WTC11 (cell line): ENCODE data around the gene RHOT1.

Source experiments
- CBFB ChIP-seq: sonication (generic); formaldehyde crosslinking; IDR thresholded peaks from 2 replicates; pipeline ENCODE4 v1.8.1; 2022; ENCODE audit warnings: mild to moderate bottlenecking, low read depth, missing genetic modification reagents
- TEAD1 ChIP-seq: sonication (generic); formaldehyde crosslinking; IDR thresholded peaks from 2 replicates; pipeline ENCODE4 v1.8.0; 2022; ENCODE audit warnings: mild to moderate bottlenecking, missing genetic modification reagents
- TF ChIP-seq, protein P1 (sequence below): sonication (generic); formaldehyde crosslinking; conservative IDR thresholded peaks from 2 replicates; pipeline ENCODE4 v1.8.1; 2022; ENCODE audit warnings: mild to moderate bottlenecking, missing genetic modification reagents
- TF ChIP-seq, protein P2 (sequence below): fragments of 200-600 bp; IDR thresholded peaks from 2 replicates; pipeline ENCODE4 v1.8.0; 2022; ENCODE audit warnings: antibody characterized with exemption
- TF ChIP-seq, protein P3 (sequence below): sonication (generic); formaldehyde crosslinking; IDR thresholded peaks from 2 replicates; pipeline ENCODE4 v1.8.0; 2022; ENCODE audit warnings: mild to moderate bottlenecking, missing genetic modification reagents
- TF ChIP-seq, protein P4 (sequence below): sonication (generic); formaldehyde crosslinking; IDR thresholded peaks from 2 replicates; pipeline ENCODE4 v1.8.0; 2022; ENCODE audit warnings: mild to moderate bottlenecking, missing genetic modification reagents
- TF ChIP-seq, protein P5 (sequence below): sonication (generic); formaldehyde crosslinking; IDR thresholded peaks from 2 replicates; pipeline ENCODE4 v1.8.1; 2022; ENCODE audit warnings: low read depth, mild to moderate bottlenecking, moderate library complexity, missing genetic modification reagents, borderline replicate concordance
- TF ChIP-seq, protein P6 (sequence below): sonication (generic); formaldehyde crosslinking; IDR thresholded peaks from 2 replicates; pipeline ENCODE4 v1.8.0; 2022; ENCODE audit warnings: mild to moderate bottlenecking, missing genetic modification reagents
- TF ChIP-seq, protein P7 (sequence below): sonication (generic); formaldehyde crosslinking; IDR thresholded peaks from 2 replicates; pipeline ENCODE4 v1.8.1; 2023; ENCODE audit warnings: mild to moderate bottlenecking, missing genetic modification reagents, moderate library complexity
- TF ChIP-seq, protein P8 (sequence below): sonication (generic); formaldehyde crosslinking; IDR thresholded peaks from 2 replicates; pipeline ENCODE4 v1.8.1; 2023; ENCODE audit warnings: mild to moderate bottlenecking, missing genetic modification reagents
- TF ChIP-seq, protein P9 (sequence below): sonication (generic); formaldehyde crosslinking; conservative IDR thresholded peaks from 2 replicates; pipeline ENCODE4 v1.8.1; 2023; ENCODE audit warnings: mild to moderate bottlenecking, low read depth, missing genetic modification reagents, moderate library complexity

DNA sequence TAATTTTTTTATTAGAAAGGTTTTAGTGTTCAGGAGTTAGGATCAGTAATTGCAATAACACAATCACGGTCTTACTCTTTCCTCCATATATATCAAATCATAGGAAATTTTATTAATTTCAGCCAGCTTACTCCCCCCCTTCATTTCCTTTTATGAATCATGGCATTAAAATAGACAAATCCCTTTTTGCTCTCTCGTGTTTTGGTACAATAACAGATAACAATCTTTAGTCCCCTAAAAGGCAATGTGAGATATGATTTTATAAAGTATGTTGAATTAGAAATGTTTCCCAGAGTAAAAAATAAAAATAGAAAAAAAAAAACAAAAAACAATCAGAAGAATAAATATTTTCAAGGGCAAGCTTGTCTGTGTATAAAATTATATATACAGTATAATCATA lies 42.6 kb upstream of the RHOT1 start:
- TF ChIP-seq, protein P1, sequence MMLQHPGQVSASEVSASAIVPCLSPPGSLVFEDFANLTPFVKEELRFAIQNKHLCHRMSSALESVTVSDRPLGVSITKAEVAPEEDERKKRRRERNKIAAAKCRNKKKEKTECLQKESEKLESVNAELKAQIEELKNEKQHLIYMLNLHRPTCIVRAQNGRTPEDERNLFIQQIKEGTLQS (CRISPR knock-in tag), result no peak
- TF ChIP-seq, protein P2, sequence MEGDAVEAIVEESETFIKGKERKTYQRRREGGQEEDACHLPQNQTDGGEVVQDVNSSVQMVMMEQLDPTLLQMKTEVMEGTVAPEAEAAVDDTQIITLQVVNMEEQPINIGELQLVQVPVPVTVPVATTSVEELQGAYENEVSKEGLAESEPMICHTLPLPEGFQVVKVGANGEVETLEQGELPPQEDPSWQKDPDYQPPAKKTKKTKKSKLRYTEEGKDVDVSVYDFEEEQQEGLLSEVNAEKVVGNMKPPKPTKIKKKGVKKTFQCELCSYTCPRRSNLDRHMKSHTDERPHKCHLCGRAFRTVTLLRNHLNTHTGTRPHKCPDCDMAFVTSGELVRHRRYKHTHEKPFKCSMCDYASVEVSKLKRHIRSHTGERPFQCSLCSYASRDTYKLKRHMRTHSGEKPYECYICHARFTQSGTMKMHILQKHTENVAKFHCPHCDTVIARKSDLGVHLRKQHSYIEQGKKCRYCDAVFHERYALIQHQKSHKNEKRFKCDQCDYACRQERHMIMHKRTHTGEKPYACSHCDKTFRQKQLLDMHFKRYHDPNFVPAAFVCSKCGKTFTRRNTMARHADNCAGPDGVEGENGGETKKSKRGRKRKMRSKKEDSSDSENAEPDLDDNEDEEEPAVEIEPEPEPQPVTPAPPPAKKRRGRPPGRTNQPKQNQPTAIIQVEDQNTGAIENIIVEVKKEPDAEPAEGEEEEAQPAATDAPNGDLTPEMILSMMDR, result no peak
- TF ChIP-seq, protein P3, sequence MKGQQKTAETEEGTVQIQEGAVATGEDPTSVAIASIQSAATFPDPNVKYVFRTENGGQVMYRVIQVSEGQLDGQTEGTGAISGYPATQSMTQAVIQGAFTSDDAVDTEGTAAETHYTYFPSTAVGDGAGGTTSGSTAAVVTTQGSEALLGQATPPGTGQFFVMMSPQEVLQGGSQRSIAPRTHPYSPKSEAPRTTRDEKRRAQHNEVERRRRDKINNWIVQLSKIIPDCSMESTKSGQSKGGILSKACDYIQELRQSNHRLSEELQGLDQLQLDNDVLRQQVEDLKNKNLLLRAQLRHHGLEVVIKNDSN (CRISPR knock-in tag), result no peak
- TF ChIP-seq TEAD1 (no peak), CBFB (CRISPR knock-in tag) (no peak)
- TF ChIP-seq, protein P4, sequence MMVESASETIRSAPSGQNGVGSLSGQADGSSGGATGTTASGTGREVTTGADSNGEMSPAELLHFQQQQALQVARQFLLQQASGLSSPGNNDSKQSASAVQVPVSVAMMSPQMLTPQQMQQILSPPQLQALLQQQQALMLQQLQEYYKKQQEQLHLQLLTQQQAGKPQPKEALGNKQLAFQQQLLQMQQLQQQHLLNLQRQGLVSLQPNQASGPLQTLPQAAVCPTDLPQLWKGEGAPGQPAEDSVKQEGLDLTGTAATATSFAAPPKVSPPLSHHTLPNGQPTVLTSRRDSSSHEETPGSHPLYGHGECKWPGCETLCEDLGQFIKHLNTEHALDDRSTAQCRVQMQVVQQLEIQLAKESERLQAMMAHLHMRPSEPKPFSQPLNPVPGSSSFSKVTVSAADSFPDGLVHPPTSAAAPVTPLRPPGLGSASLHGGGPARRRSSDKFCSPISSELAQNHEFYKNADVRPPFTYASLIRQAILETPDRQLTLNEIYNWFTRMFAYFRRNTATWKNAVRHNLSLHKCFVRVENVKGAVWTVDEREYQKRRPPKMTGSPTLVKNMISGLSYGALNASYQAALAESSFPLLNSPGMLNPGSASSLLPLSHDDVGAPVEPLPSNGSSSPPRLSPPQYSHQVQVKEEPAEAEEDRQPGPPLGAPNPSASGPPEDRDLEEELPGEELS (CRISPR knock-in tag), result no peak
- TF ChIP-seq, protein P5, sequence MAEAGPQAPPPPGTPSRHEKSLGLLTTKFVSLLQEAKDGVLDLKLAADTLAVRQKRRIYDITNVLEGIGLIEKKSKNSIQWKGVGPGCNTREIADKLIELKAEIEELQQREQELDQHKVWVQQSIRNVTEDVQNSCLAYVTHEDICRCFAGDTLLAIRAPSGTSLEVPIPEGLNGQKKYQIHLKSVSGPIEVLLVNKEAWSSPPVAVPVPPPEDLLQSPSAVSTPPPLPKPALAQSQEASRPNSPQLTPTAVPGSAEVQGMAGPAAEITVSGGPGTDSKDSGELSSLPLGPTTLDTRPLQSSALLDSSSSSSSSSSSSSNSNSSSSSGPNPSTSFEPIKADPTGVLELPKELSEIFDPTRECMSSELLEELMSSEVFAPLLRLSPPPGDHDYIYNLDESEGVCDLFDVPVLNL, result no peak
- TF ChIP-seq, protein P6, sequence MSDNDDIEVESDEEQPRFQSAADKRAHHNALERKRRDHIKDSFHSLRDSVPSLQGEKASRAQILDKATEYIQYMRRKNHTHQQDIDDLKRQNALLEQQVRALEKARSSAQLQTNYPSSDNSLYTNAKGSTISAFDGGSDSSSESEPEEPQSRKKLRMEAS (CRISPR knock-in tag), result no peak
- TF ChIP-seq, protein P7, sequence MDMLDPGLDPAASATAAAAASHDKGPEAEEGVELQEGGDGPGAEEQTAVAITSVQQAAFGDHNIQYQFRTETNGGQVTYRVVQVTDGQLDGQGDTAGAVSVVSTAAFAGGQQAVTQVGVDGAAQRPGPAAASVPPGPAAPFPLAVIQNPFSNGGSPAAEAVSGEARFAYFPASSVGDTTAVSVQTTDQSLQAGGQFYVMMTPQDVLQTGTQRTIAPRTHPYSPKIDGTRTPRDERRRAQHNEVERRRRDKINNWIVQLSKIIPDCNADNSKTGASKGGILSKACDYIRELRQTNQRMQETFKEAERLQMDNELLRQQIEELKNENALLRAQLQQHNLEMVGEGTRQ, result no peak
- TF ChIP-seq, protein P8, sequence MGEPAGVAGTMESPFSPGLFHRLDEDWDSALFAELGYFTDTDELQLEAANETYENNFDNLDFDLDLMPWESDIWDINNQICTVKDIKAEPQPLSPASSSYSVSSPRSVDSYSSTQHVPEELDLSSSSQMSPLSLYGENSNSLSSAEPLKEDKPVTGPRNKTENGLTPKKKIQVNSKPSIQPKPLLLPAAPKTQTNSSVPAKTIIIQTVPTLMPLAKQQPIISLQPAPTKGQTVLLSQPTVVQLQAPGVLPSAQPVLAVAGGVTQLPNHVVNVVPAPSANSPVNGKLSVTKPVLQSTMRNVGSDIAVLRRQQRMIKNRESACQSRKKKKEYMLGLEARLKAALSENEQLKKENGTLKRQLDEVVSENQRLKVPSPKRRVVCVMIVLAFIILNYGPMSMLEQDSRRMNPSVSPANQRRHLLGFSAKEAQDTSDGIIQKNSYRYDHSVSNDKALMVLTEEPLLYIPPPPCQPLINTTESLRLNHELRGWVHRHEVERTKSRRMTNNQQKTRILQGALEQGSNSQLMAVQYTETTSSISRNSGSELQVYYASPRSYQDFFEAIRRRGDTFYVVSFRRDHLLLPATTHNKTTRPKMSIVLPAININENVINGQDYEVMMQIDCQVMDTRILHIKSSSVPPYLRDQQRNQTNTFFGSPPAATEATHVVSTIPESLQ, result no peak
- TF ChIP-seq, protein P9, sequence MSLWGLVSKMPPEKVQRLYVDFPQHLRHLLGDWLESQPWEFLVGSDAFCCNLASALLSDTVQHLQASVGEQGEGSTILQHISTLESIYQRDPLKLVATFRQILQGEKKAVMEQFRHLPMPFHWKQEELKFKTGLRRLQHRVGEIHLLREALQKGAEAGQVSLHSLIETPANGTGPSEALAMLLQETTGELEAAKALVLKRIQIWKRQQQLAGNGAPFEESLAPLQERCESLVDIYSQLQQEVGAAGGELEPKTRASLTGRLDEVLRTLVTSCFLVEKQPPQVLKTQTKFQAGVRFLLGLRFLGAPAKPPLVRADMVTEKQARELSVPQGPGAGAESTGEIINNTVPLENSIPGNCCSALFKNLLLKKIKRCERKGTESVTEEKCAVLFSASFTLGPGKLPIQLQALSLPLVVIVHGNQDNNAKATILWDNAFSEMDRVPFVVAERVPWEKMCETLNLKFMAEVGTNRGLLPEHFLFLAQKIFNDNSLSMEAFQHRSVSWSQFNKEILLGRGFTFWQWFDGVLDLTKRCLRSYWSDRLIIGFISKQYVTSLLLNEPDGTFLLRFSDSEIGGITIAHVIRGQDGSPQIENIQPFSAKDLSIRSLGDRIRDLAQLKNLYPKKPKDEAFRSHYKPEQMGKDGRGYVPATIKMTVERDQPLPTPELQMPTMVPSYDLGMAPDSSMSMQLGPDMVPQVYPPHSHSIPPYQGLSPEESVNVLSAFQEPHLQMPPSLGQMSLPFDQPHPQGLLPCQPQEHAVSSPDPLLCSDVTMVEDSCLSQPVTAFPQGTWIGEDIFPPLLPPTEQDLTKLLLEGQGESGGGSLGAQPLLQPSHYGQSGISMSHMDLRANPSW (CRISPR knock-in tag), result no peak
